GM21528 (cell line): Measurements from ENCODE around the gene TNIK.
"Not testable (repeated sequence)": the region's sequence is repeated elsewhere in the genome, so short reads cannot be mapped to it uniquely, and the experiment has no call there.

Experiments
- ATAC-seq: cut with Tn5 transposase; IDR thresholded peaks from one replicate; pipeline ENCODE4 v1.9.1; 2021; ENCODE audit warnings: mild to moderate bottlenecking, moderate library complexity; ENCODE audit not compliant: unreplicated experiment, low FRiP score

TNIK gene

GRCh38 chr3:171242951-171243350, 217.3 kb downstream of the TNIK start:
- ATAC-seq, result no peak

DNA sequence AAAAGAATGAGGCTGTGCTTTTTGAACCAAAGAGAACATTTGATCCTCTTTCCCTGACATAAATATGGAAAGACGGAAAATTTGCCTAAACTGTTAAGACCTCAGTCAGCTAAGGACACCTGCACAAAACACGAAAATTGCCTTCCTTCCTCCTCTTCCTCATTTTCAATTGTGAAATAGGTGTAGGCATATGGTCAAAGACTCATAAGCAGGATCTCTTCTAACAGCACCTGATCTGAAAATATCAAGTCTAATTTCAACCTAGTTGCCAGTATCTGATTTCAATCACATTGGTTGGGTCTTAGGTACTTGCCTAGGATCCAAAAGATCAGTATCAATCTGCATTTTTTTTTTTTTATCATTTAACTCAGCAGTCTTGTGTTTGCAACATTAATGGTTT, 218.0 kb downstream of the TNIK start:
- no peak for ATAC-seq

- ATAC-seq, result not testable (repeated sequence)
Measured at GRCh38 chr3:171241655-171242054, 218.6 kb downstream of the TNIK start.

DNA sequence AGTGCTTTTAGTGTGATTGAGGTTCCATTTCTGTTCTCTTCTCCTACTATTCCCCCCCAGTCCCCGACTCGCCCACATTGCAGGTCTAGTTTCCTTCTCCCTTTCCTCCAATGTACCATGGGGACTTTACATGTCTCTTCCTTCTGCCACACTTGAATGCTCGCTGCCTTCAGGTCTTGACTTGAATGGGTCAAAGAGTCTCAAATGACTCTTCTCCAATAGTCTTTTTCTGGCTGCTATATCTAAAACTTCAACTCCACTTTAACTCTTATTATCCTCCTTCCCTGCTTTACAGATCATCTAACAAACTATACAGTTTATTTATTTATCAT, 219.7 kb downstream of the TNIK start:
- ATAC-seq, result no peak

GRCh38 chr3:171239757-171240503, 220.3 kb downstream of the TNIK start:
- ATAC-seq, result no peak

DNA sequence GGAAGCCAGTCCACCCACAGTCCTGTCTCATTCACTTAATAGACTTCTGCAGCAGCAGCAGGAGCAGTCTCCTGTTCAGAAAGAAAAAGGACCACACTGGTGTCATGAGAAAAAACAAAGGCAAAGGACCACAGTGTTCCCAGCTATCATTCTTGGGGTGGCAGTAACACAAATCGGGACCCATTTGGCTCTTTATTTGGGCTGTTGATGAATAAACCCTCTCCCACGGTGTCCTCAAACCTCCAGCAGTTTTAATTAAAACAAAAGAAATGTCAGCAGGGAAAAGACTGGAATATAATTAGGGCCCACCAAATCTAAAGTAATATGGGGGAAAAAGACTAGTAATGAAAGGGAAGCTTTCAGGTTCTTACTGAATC, 223.2 kb downstream of the TNIK start:
- ATAC-seq, result no peak

DNA sequence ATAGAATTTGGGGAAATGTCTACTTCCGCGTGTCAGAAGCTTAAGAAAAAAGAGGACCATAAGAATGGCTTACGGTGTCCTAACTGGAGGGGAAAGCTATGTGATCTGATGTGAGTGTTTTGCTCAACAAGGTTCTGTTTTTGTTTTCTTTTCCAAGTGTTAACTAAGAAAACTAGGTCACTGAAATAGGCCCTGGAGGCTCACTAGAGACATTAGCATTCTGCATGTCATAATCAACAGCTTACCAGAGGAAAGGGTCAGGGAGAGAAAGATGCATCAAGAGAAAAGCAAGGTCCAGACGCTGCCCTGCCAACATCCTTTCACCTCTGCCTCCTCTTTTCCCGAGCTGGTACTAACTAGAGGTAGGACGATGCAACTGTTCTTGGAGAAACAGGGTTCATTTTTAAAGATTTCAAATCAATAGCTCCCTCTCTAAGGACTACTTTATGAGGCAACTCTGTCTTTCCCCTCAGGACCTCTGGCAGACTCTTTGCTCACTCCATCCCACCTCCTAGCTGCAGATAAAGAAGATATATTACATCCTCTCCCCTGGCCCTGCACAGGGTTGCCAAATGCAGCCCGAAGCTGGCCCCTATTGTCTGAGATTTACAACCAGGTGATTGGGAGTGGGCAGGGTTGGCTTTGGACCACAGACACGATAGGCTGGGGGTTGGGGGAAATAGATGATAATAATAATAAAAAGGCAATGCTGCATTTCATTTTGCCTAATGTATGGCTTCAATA, 223.8 kb downstream of the TNIK start:
- ATAC-seq, result no peak

- no peak for ATAC-seq
Measured at GRCh38 chr3:171234298-171235010, 225.8 kb downstream of the TNIK start.

DNA sequence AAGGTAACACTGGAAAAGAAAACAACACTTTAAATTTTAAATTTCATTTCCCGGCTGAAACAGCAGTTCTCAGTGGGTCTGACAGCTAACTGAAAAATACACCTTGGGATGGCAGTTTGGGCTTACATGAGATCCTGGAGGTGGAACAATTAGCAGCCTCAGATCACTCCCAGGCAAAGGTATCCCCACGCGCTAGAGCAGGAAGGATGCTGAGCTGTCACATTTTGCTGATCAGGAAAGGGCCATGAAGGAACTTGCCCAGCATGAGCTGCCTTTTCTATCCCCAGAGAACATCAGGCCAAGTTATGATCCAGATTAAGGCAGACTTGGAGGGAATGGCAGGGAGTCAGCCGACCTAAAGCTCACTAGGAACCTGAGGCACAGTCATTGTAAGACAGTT, 228.8 kb downstream of the TNIK start:
- ATAC-seq, result no peak

GRCh38 chr3:171230865-171231264, 229.3 kb downstream of the TNIK start:
- no peak for ATAC-seq

DNA sequence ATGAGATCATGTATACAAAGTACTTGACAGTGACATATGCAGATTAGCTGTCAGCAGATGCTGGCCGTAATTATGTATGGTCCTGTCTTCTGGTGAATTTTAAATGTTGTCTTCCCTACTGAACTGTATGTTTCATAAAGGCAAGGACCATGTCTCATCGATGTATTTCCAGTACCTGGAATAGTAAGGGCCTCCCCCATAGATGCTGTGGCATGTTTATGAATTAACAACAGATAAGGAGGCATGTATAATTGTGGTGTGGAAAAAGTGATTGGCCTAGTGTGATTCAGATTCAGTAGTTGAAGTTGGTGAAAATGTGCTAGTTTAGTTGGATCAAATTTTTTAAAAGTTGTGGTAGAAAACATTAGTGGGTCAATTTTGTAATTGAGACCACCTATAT, 231.0 kb downstream of the TNIK start:
- ATAC-seq, result no peak

DNA sequence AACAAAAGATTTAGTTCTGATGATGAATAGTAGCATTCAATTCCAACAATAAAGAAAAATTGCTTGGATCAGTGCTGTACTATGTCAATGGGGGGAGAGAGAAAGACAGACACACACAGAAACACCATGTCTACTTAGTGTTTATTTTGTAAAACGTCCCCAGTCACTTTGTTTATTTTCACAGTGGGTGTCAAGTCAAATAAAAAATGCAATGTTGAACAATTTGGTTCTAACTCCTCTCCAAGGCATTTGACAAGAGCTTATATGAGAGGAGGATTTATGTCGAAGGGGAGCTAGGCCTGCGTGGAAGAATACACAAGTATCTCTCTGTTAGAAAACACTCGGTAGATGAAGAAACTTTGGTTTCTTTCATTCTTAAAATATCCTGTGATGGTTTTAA, 232.0 kb downstream of the TNIK start:
- no peak for ATAC-seq

DNA sequence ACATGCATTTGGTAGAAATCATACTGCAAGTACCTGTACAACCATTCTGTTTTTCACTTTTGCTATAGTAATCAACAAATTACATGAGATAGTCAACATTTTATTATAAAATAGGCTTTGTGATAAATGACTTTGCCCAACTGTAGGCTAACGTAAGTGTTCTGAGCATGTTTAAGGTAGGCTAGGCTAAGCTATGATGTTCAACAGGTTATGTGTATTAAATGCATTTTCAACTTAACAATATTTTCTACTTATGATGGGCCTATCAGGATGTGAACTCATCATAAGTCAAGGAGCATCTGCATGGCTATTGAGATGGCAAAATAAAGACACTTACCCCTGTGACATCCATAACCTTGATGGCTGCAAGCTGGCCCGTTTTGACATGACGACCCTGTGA, 232.4 kb downstream of the TNIK start:
- no peak for ATAC-seq

DNA sequence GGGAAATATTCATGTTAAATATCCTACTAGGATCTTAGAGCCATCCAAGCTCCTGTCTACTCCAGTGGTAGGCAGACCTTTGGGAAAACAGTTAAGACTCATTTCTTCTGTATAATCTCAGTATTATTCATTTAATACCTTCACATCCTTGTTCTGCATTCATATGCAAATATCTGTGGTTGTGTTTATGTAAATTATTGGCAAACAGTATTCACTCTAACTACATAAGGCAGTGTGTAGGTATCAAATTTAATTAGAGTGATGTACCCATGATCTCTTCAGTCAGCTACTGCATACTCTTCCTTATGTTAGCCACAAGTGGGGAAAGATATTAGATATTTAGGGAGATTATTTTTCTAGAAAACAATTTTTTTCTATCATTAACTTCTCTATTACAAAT, 232.8 kb downstream of the TNIK start:
- no peak for ATAC-seq

DNA sequence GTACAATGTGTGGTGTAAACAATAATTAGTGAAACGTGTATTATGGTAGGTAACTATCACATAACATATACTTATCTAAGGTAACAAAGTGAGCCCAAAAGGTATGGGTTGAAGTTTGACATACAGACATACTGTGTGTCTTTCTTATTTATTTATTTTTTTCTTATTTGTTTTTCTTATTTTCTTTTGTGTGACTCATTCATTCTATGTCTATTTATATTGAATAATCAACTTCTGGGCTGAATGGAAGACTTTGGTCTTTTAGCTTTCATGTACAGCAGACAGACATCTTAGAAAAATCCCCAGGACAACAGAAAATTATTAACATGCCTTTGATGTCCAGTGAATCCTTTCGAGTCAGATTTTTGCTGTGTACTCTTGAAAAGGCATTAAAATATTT, 233.4 kb downstream of the TNIK start:
- no peak for ATAC-seq

DNA sequence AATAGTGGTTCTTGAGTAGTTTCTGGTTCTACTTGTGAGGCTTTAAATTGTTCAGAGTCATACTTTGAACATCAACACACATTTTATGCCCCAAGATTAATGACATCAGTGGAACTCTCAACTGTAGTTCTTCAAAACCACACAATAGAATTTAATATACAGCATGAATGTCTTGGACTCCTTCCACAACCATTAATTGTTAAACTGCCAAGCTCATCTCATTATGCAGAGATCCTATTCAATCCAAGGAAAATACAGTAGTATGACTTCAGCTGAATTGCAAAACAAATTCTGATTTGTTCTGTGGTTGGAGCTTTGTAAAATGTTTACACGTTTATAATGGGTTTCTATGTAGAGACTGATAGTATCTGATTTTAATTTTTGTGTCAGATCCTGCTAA, 234.5 kb downstream of the TNIK start:
- no peak for ATAC-seq

GRCh38 chr3:171225165-171225564, 235.0 kb downstream of the TNIK start:
- ATAC-seq, result no peak

- no peak for ATAC-seq
Measured at GRCh38 chr3:171223396-171223795, 236.8 kb downstream of the TNIK start.

DNA sequence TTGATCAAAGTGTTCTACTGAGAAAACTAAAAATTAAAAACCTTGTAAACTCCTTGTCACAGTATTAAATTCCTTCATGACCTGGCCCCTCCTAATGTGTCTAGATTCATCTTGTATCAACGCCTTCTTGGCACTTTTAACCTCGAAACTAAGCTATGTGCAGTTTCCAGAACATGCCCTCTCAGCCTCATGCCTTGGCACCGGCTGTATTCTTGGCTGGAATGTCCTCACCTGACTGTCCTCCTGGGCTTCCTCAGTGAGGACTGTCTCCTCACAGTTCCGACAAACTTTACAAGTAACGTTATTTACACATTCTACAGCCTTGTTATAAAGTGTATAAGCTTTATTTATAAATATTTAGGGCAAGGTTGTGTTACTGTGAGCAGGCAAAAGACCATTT, 237.2 kb downstream of the TNIK start:
- ATAC-seq, result no peak

GRCh38 chr3:171221597-171221996, 238.6 kb downstream of the TNIK start:
- ATAC-seq, result no peak

GRCh38 chr3:171221104-171221503, 239.1 kb downstream of the TNIK start:
- ATAC-seq, result no peak

- no peak for ATAC-seq
Measured at GRCh38 chr3:171219258-171219657, 240.9 kb downstream of the TNIK start.
